GM23338 (cell line): ENCODE data around the gene FAM163A.

Source experiments
- EZH2 ChIP-seq: fragments of 200-600 bp; sonication (generic); IDR thresholded peaks from one replicate; pipeline ENCODE4 v1.8.0; 2017; ENCODE audit warnings: antibody characterized with exemption, mild to moderate bottlenecking, low read depth; ENCODE audit not compliant: unreplicated experiment
- POLR2AphosphoS5 ChIP-seq: IDR thresholded peaks from 2 replicates; pipeline ENCODE4 v1.6.1; 2016; ENCODE audit warnings: antibody characterized with exemption, low read depth
- TF ChIP-seq, protein P1 (sequence below), 2 experiments: fragments of 200-600 bp in 1 of 2; sonication (generic) in 1 of 2; conservative IDR thresholded peaks; 2 replicates each; pipeline versions ENCODE4 v1.5.1 to v1.6.1; 2016 to 2017; ENCODE audit warnings: antibody characterized with exemption in 2 of 2, low read depth in 2 of 2, mild to moderate bottlenecking in 2 of 2, moderate library complexity in 1 of 2

GRCh38 chr1:179743679-179744400 is 749 bp downstream of the FAM163A start:
- TF ChIP-seq, protein P1, sequence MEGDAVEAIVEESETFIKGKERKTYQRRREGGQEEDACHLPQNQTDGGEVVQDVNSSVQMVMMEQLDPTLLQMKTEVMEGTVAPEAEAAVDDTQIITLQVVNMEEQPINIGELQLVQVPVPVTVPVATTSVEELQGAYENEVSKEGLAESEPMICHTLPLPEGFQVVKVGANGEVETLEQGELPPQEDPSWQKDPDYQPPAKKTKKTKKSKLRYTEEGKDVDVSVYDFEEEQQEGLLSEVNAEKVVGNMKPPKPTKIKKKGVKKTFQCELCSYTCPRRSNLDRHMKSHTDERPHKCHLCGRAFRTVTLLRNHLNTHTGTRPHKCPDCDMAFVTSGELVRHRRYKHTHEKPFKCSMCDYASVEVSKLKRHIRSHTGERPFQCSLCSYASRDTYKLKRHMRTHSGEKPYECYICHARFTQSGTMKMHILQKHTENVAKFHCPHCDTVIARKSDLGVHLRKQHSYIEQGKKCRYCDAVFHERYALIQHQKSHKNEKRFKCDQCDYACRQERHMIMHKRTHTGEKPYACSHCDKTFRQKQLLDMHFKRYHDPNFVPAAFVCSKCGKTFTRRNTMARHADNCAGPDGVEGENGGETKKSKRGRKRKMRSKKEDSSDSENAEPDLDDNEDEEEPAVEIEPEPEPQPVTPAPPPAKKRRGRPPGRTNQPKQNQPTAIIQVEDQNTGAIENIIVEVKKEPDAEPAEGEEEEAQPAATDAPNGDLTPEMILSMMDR (conservative IDR thresholded peaks at IDR 0.05; ENCODE audit: low read depth in 2 of 2), result no peak
- no peak for TF ChIP-seq POLR2AphosphoS5
- peak; percentile 78 for TF ChIP-seq EZH2
